NCI-H128 (cell line): ENCODE results near the gene CACNB4.
"Not testable (repeated sequence)": the region's sequence is repeated elsewhere in the genome, so short reads cannot be mapped to it uniquely, and the experiment has no call there.

ENCODE experiments used
- DNase-seq: peaks from one replicate; lab custom pipeline; 2025; ENCODE audit not compliant: unreplicated experiment; lab: John Stamatoyannopoulos, UW

CACNB4 gene

GRCh38 chr2:152024477-152024876 lies 74.4 kb downstream of the CACNB4 start:
- DNase-seq: no peak

- no peak for DNase-seq
These were observed 76.8 kb downstream of the CACNB4 start for GRCh38 chr2:152022090-152022489.

- DNase-seq: not testable (repeated sequence)
These were observed 77.8 kb downstream of the CACNB4 start for GRCh38 chr2:152021001-152021400.

GRCh38 chr2:152019732-152020131 lies 79.1 kb downstream of the CACNB4 start:
- DNase-seq: no peak

GRCh38 chr2:152016181-152017120 lies 82.4 kb downstream of the CACNB4 start:
- DNase-seq: no peak

- no peak for DNase-seq
These were observed 83.3 kb downstream of the CACNB4 start for GRCh38 chr2:152015552-152015951.

- no peak for DNase-seq
These were observed 86.1 kb downstream of the CACNB4 start for GRCh38 chr2:152012697-152013096.

GRCh38 chr2:152011724-152012123 lies 87.1 kb downstream of the CACNB4 start:
- no peak for DNase-seq

GRCh38 chr2:152005607-152006006 lies 93.2 kb downstream of the CACNB4 start:
- DNase-seq: no peak

- not testable (repeated sequence) for DNase-seq
These were observed 95.6 kb downstream of the CACNB4 start for GRCh38 chr2:152003283-152003682.

GRCh38 chr2:151999053-151999452 lies 99.8 kb downstream of the CACNB4 start:
- DNase-seq: no peak

- DNase-seq: no peak
These were observed 102.4 kb downstream of the CACNB4 start for GRCh38 chr2:151996243-151997003.

GRCh38 chr2:151995161-151995557 lies 103.7 kb downstream of the CACNB4 start:
- no peak for DNase-seq

- not testable (repeated sequence) for DNase-seq
These were observed 104.7 kb downstream of the CACNB4 start for GRCh38 chr2:151994178-151994577.

- DNase-seq: no peak
These were observed 107.8 kb downstream of the CACNB4 start for GRCh38 chr2:151991010-151991409.

GRCh38 chr2:151989378-151989777 lies 109.5 kb downstream of the CACNB4 start:
- no peak for DNase-seq

GRCh38 chr2:151987484-151987883 lies 111.4 kb downstream of the CACNB4 start:
- no peak for DNase-seq

GRCh38 chr2:151984424-151985083 lies 114.3 kb downstream of the CACNB4 start:
- no peak for DNase-seq

GRCh38 chr2:151983221-151983620 lies 115.6 kb downstream of the CACNB4 start:
- DNase-seq: no peak

GRCh38 chr2:151981886-151982285 lies 117.0 kb downstream of the CACNB4 start:
- no peak for DNase-seq

GRCh38 chr2:151979694-151980093 lies 119.2 kb downstream of the CACNB4 start:
- DNase-seq: no peak
